Keratinocyte (primary cell): Measurements from ENCODE around the gene IPO13. TPM values are rescaled to one million over a fixed set of nuclear protein-coding genes. Genes with fewer than 3 reads are reported as not detected.
A peak's percentile ranks its signal among the peaks of the same experiment; 100 is the strongest.

Source experiments
- DNase-seq: peaks from one replicate; pipeline ENCODE4 v3.0.0-alpha.2; 2011; ENCODE audit warnings: low read depth, missing footprints, low spot score
- FAIRE-seq: peaks from 2 replicates; lab custom pipeline; 2011; peaks lifted over from hg19 to GRCh38; lab: Jason Lieb, UNC
- H2AFZ ChIP-seq: 2 replicates; pipeline ENCODE4 v1.6.0; 2012; ENCODE audit warnings: low read length, control low read depth, inconsistent platforms; ENCODE audit not compliant: control insufficient read depth
- H3K27ac ChIP-seq: 2 replicates; pipeline ENCODE4 v1.5.1; 2011; ENCODE audit warnings: low read length; ENCODE audit not compliant: control insufficient read depth, insufficient read depth
- H3K27me3 ChIP-seq: 3 replicates; pipeline ENCODE4 v1.6.0; 2011; ENCODE audit warnings: low read length; ENCODE audit not compliant: control insufficient read depth, insufficient read depth; ENCODE audit errors: extremely low read depth
- H3K36me3 ChIP-seq, 2 experiments: 2 replicates in 1 of 2; 3 replicates in 1 of 2; pipeline ENCODE4 v1.5.1; 2011; ENCODE audit warnings: low read length in 2 of 2, mild to moderate bottlenecking in 1 of 2; ENCODE audit not compliant: control insufficient read depth in 2 of 2, insufficient read depth in 2 of 2; ENCODE audit errors: extremely low read depth in 1 of 2
- H3K4me1 ChIP-seq: 3 replicates; pipeline ENCODE4 v1.5.1; 2011; ENCODE audit warnings: low read length; ENCODE audit not compliant: control insufficient read depth, insufficient read depth; ENCODE audit errors: extremely low read depth
- H3K4me2 ChIP-seq: 3 replicates; pipeline ENCODE4 v1.6.0; 2011; ENCODE audit warnings: low read depth, low read length; ENCODE audit not compliant: control insufficient read depth, insufficient read depth; ENCODE audit errors: extremely low read depth
- H3K4me3 ChIP-seq, 3 experiments: fragments of 200-600 bp in 1 of 3; sonication (generic) in 1 of 3; 2 replicates in 2 of 3; 3 replicates in 1 of 3; pipeline ENCODE4 v1.5.1; 2011 to 2016; ENCODE audit warnings: low read length in 3 of 3, mild to moderate bottlenecking in 3 of 3, control low read depth in 2 of 3, inconsistent platforms in 1 of 3, low read depth in 1 of 3, mixed read lengths in 1 of 3, mixed run types in 1 of 3, moderate library complexity in 1 of 3; ENCODE audit not compliant: control insufficient read depth in 2 of 3, insufficient read depth in 2 of 3; ENCODE audit errors: extremely low read depth in 1 of 3
- H3K79me2 ChIP-seq: 2 replicates; pipeline ENCODE4 v1.6.0; 2012; ENCODE audit warnings: low read length; ENCODE audit not compliant: control insufficient read depth, insufficient read depth
- H3K9ac ChIP-seq: 3 replicates; pipeline ENCODE4 v1.6.0; 2011; ENCODE audit warnings: low read length; ENCODE audit not compliant: control insufficient read depth, insufficient read depth; ENCODE audit errors: extremely low read depth
- H3K9me1 ChIP-seq: 3 replicates; pipeline ENCODE4 v1.6.0; 2011; ENCODE audit warnings: low read length; ENCODE audit not compliant: control insufficient read depth, insufficient read depth; ENCODE audit errors: extremely low read depth
- H3K9me3 ChIP-seq: 2 replicates; pipeline ENCODE4 v1.5.1; 2012; ENCODE audit warnings: low read depth, low read length; ENCODE audit not compliant: control insufficient read depth
- H4K20me1 ChIP-seq: 3 replicates; pipeline ENCODE4 v1.6.0; 2011; ENCODE audit warnings: low read length; ENCODE audit not compliant: control insufficient read depth, insufficient read depth; ENCODE audit errors: extremely low read depth
- EZH2 ChIP-seq: IDR thresholded peaks from one replicate; pipeline ENCODE4 v1.6.1; 2012; ENCODE audit warnings: inconsistent platforms, mild to moderate bottlenecking, low read length, moderate library complexity
- dilution Hi-C: fragments of 300-500 bp; cut with MboI; formaldehyde crosslinking; loops from one replicate; pipeline ENCODE4 v1.7.0; 2020; ENCODE audit warnings: low sequenced_read_pairs; ENCODE audit not compliant: extremely low pct_ligation_motif_present
- polyA plus RNA-seq, 5 experiments: library from polyadenylated mRNA; depleted of rRNA in 3 of 5; stranded (reverse) in 3 of 5; stranded (forward) in 1 of 5; unstranded in 1 of 5; fragments of >200 nt; gene quantifications; 1 replicate in 1 of 5; 2 replicates in 3 of 5; 3 replicates in 1 of 5; pipeline versions ENCODE4 v1.2.1 to v1.2.3, GENCODE V29; 2011 to 2012; ENCODE audit warnings: missing spikeins in 2 of 5, low read depth in 1 of 5, low replicate concordance in 1 of 5
- TF ChIP-seq, protein P1 (sequence below), 3 experiments: IDR thresholded peaks in 1 of 3; conservative IDR thresholded peaks in 1 of 3; optimal IDR thresholded peaks in 1 of 3; 2 replicates in 2 of 3; 3 replicates in 1 of 3; pipeline versions ENCODE3 to v1.5.1; 2011; ENCODE audit warnings: low read length in 3 of 3, mild to moderate bottlenecking in 3 of 3, moderate library complexity in 2 of 3, control low read depth in 1 of 3, inconsistent platforms in 1 of 3; ENCODE audit not compliant: insufficient read depth in 2 of 3; ENCODE audit errors: extremely low read depth in 1 of 3

The IPO13 gene
- polyA plus RNA-seq, 1 donor (not counting 4 experiments of a cell fraction or from before 2014, with no cell fraction given): 20.7 TPM

DNA sequence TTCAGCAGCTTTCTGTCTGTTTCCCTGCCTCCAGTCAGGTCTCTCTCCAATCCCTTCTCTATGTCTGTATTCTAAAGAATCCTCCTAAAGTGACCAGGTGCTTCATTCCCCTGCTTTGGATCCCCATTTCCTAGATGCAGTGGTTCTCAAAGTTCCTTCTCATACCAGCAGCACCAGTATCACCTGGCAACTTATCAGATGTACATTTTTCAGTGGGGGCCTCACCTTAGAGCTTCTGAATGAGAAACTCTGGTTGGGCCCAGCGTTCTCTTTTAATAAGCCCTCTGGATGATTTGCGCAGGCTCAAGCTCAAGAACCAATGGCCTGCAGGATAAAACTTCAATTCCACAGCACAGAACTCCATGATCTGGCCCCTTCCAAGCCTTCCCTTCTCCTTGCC, 38.5 kb upstream of the IPO13 start:
- Histone ChIP-seq H3K27me3 (no peaks in the 10 kb centered on the region), H3K36me3 (no peaks in the 10 kb centered on the region), H3K9me3 (no peaks in the 10 kb centered on the region), H3K9ac (no peak overlapping the region), H3K4me1 (peaks cover 16% of the 10 kb centered on the region), H4K20me1 (no peaks in the 10 kb centered on the region), H2AFZ (no peak overlapping the region), H3K9me1 (no peaks in the 10 kb centered on the region), H3K79me2 (no peaks in the 10 kb centered on the region), H3K4me3 (no peak overlapping the region), H3K27ac (no peak overlapping the region), H3K4me2 (no peak overlapping the region)
- dilution Hi-C loops: no loop called here
- TF ChIP-seq, protein P1, sequence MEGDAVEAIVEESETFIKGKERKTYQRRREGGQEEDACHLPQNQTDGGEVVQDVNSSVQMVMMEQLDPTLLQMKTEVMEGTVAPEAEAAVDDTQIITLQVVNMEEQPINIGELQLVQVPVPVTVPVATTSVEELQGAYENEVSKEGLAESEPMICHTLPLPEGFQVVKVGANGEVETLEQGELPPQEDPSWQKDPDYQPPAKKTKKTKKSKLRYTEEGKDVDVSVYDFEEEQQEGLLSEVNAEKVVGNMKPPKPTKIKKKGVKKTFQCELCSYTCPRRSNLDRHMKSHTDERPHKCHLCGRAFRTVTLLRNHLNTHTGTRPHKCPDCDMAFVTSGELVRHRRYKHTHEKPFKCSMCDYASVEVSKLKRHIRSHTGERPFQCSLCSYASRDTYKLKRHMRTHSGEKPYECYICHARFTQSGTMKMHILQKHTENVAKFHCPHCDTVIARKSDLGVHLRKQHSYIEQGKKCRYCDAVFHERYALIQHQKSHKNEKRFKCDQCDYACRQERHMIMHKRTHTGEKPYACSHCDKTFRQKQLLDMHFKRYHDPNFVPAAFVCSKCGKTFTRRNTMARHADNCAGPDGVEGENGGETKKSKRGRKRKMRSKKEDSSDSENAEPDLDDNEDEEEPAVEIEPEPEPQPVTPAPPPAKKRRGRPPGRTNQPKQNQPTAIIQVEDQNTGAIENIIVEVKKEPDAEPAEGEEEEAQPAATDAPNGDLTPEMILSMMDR (optimal IDR thresholded peaks at IDR 0.05 in 1 of 3, IDR thresholded peaks at IDR 0.05 in 1 of 3, conservative IDR thresholded peaks at IDR 0.05 in 1 of 3; ENCODE audit: extremely low read depth in 1 of 3, insufficient read depth in 2 of 3, low read length in 3 of 3): no peak
- TF ChIP-seq EZH2: no peak
- no peak for FAIRE-seq
- no peak for DNase-seq

DNA sequence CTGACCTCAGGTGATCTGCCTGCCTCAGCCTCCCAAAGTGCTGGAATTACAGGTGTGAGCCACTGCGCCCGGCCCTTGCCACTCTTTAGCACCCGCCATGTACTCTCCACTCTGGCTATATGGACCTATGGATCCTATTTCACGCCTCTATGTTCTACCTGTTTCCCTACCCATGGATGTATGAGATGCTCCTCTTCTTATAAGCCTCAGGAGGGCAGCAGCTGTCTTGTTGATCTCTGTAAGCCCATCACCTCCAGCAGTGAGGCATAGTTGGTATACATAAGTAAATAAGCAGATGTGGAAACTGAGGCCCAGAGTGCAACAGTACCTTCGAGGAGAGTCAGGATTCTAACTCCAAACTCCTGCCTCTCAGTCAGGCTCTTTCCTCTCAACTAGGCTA, 37.9 kb upstream of the IPO13 start:
- H4K20me1 ChIP-seq: no peaks in the 10 kb centered on the region
- H3K36me3 ChIP-seq: no peaks in the 10 kb centered on the region
- no peak overlapping the region for H3K27ac ChIP-seq
- no peak overlapping the region for H3K9ac ChIP-seq
- H3K4me2 ChIP-seq: no peak overlapping the region
- DNase-seq: no peak
- no peaks in the 10 kb centered on the region for H3K79me2 ChIP-seq
- H3K27me3 ChIP-seq: no peaks in the 10 kb centered on the region
- H3K9me3 ChIP-seq: no peaks in the 10 kb centered on the region
- H3K9me1 ChIP-seq: no peaks in the 10 kb centered on the region
- FAIRE-seq: peak; percentile 48
- H2AFZ ChIP-seq: no peak overlapping the region
- H3K4me3 ChIP-seq: no peak overlapping the region
- peaks cover 22% of the 10 kb centered on the region for H3K4me1 ChIP-seq
- TF ChIP-seq, protein P1 (optimal IDR thresholded peaks at IDR 0.05 in 1 of 3, IDR thresholded peaks at IDR 0.05 in 1 of 3, conservative IDR thresholded peaks at IDR 0.05 in 1 of 3; ENCODE audit: extremely low read depth in 1 of 3, insufficient read depth in 2 of 3, low read length in 3 of 3): peak; percentile 39 to 67 (median 47)
- TF ChIP-seq EZH2: no peak
- dilution Hi-C loops: no loop called here
